Activated T-cell treated with anti-CD3 and anti-CD28 coated beads for 48 hours (primary cell): Measurements from ENCODE around the gene NLN.
"Not testable (repeated sequence)": the region's sequence is repeated elsewhere in the genome, so short reads cannot be mapped to it uniquely, and the experiment has no call there.

Experiments
- DNase-seq: peaks from one replicate; pipeline ENCODE4 v3.0.0-alpha.2; 2020; ENCODE audit warnings: low read depth

The NLN gene

DNA sequence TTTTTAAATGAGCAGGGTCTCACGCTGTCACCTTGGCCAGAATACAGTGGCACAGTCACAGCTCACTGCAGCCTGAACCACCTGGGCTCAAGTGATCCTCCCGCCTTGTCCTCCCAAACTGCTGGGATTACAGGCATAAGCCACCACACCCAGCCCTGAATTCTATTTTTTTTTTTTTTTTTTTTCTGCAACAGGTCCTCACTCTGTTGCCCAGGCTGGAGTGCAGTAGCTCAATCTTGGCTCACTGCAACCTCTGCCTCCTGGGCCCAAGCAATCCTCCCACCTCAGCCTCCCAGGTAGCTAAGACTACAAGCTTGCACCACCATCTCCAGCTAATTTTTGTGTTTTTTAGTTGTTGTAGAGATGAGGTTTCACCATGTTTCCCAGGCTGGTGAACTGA lies 51.0 kb downstream of the NLN start:
- not testable (repeated sequence) for DNase-seq

DNA sequence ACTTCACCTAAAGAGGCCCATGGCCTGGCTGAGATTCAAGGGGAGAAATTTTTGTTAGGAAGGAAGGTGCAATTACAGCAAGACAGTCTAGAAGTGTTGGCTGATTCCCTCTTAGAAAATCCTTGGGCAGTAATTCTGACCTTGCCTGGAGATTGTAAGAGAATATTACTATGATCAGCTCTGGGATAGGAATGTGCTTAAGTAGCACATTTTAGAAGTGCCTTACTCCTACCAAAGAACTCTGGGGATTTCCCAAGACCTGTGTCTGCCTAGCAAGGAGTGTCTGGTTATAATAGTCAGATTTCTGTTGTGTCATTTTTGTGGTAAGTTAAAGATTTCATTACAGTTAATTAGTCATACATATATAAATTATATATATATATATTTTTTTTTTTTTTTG lies 52.3 kb downstream of the NLN start:
- DNase-seq: no peak

DNA sequence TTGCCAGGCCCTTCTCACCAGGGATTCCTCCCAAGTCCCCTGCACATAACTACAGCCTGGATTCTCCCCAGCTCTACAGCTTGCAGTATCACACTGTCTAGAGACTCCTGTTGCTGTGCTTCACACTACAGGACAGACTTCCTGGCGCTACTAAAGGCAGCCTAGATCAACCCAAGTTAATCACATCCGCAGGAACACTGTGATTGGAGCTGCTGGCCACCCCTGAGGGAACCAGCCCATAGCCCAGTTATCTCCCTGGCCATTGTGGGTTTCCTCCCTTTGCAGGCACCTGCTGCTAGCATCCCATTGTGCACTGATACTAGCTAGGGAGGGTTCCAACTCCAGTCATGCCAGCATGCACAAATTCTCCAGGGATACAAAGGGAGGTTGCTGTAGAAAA lies 53.5 kb downstream of the NLN start:
- no peak for DNase-seq

GRCh38 chr5:65776441-65777141 lies 54.6 kb downstream of the NLN start:
- DNase-seq: no peak

DNA sequence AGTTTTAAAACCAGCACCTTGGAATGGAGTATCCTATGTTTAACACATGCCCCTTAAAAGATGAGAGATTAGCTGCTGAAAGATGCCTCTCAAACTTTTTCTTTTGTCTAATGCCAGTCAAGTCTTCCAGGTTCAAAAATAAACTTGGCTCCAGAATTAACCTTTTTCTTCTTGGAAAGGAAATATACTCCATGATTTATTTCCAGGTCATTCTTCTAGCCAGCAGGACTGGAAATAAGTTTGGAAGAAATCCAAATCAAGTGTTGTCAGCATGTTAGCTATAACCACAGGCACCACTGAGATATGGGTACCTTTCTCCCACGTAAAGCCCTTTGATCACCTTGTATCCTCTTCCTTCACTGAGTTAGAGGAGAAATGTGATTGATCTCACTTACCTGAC lies 56.1 kb downstream of the NLN start:
- DNase-seq: no peak

- DNase-seq: no peak
These were observed 57.6 kb downstream of the NLN start for GRCh38 chr5:65779643-65780042.

- DNase-seq: not testable (repeated sequence)
These were observed 66.3 kb downstream of the NLN start for GRCh38 chr5:65788296-65788695.

GRCh38 chr5:65790371-65791163 lies 68.6 kb downstream of the NLN start:
- DNase-seq: no peak

DNA sequence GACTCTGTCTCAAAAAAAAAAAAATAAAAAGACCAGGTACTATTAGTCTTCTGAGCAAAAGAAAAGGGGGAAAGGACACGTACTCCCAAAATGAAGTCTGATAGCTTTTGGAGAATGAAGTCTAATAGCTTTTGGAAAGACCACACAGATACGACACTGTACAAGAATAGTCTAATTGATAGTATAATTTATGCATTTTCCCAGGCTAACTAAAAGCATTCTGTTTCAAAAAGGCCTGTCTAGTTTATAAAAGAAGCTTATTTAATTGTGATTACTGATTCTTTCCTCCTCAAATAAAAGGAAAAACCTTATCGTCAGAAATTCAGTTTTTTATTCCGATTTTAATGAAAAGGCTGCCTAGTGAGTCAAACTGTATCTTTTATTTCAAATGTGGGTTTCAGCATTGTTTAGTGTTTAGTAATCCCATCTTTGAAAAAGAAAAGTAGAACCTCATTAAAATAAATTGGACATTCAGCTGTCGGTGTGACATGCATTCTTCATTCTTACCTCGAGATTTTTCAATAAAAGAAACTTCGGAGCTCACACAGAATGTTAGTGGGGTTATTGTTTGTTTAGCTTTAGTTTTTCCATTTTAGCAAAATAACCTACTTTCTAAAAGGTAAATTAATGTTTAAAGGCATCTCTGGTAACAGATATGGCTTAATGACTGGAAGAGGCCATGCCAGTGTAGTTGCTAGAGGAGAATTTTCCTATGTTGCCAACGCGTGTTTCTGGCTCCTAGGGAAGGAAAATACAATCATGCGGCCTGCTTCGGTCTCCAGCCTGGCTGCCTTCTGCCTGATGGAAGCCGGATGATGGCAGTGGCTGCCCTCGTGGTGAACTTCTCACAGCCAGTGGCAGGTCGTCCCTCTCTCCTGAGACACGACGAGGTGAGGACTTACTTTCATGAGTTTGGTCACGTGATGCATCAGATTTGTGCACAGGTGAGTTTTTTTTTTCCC lies 70.0 kb downstream of the NLN start:
- no peak for DNase-seq

DNA sequence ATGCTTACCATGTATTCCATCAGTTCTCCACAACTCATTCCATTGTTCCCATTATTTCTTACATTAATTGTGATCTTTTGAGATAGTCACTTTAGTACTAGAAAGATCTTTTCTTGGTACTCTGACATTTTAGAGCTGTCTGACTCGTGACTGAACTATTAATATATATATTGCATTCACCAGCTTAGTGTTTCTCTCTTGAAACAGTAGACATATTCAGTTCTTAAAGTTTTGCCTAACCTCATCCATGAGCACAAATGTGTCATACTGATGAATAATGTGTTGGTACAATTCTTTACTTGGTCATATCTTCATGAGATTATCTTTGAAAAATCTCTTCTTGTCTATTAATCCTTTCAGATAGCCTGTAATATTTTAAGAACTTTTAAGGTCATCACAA lies 74.3 kb downstream of the NLN start:
- DNase-seq: no peak

- no peak for DNase-seq
These were observed 74.8 kb downstream of the NLN start for GRCh38 chr5:65796751-65797316.

DNA sequence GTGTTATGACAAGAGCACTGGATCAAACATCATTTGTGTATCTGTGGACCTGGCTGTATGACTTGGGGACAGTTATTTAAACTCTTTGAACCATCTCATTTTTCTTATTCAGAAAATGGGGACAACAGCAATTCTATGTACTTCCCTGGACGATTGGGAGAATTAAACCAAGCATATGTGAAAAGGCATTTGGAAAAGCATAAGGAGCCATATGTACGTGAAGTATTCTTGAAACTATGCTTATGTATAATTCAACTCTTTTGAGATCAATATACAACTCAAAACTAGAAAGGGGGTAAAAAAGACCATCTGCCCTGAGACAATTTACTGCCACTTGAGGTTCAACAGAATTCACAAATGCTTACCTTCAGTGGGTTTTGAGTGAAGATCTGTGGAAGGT lies 75.5 kb downstream of the NLN start:
- no peak for DNase-seq

- DNase-seq: no peak
These were observed 77.9 kb downstream of the NLN start for GRCh38 chr5:65799857-65800256.

DNA sequence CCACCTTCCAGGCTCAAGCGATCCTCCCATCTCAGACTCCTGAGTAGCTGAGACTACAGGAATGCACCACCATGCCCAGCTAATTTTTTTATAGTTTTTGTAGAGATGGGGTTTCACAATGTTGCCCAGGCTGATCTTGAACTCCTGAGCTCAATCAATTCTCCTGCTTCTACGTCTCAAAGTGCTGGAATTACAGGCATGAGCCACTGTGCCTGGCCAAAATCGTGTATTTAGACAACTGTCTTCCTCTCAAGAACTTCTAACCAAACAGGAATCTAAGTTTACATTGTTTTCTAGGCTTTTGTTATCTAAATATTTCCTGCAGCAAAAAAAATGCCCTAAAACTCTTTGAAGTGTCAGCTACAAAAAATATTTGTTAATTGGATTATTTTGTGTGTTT lies 78.8 kb downstream of the NLN start:
- no peak for DNase-seq

GRCh38 chr5:65801352-65801783 lies 79.4 kb downstream of the NLN start:
- no peak for DNase-seq

- DNase-seq: no peak
These were observed 80.1 kb downstream of the NLN start for GRCh38 chr5:65802080-65802479.

DNA sequence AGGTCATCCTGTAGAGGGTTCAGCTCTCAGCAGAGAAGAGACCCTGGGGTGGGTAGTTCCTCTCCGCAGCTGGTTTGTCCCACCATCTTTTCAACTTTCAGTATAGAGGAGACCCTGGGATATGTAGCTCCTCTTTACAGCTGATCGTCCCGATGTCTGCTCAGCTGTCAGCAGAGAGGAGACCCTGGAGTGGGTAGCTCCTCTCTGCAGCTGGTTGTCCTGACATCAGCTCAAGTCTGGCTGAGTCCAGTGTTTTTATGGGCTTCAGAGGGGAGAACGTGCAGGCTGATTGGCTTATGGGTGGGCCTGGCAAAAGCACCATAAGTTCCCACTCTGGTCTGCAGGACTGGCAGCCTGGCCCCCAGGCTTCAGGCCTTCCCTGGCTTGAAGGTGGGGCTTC lies 80.8 kb downstream of the NLN start:
- no peak for DNase-seq

- no peak for DNase-seq
These were observed 81.8 kb downstream of the NLN start for GRCh38 chr5:65803699-65804391.

DNA sequence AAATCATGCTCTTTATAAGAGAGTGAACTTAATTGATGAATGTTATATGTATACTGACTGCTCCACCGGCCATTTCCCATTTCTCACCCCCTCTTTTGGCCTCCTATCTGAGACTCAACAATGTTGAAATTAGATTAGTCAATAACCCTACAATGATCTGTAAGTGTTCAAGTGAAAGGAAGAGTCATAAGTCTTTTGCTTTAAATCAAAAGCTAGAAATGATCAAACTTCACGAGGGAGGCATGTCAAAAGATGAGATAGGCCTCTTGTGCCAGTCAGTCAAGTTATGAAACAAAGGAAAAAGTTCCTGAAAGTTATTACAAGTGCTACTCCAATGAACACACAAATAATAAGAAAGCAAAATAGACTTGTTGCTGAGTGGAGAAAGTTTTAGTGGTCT lies 83.1 kb downstream of the NLN start:
- no peak for DNase-seq

DNA sequence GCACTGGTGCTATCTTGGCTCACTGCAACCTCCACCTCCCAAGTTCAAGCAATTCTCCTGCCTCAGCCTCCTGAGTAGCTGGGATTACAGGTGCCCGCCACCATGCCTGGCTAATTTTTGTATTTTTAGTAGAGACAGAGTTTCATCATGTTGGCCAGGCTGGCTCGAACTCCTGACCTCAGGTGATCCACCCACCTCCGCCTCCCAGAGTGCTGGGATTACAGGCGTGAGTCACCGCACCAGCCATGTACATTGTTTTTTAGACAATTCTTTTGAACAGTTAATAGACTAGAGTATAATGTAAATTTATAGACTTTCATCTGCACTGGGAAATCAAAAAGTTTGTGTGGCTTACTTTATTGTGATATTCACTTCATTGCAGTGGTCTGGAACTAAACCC lies 85.5 kb downstream of the NLN start:
- not testable (repeated sequence) for DNase-seq

- DNase-seq: no peak
These were observed 86.3 kb downstream of the NLN start for GRCh38 chr5:65808251-65808741.
